WERI-Rb-1 (cell line): ENCODE results near the gene BORCS8.

Experiments
- DNase-seq: peaks from one replicate; pipeline ENCODE4 v3.0.0-alpha.2; 2020
- H3K27ac ChIP-seq: fragments of 250-450 bp; sonication (Bioruptor Pico); 2 replicates; pipeline ENCODE4 v1.5.1; 2020; ENCODE audit warnings: mild to moderate bottlenecking, moderate library complexity
- H3K27me3 ChIP-seq: fragments of 250-450 bp; sonication (Bioruptor Pico); 2 replicates; pipeline ENCODE4 v1.5.1; 2021; ENCODE audit warnings: mild to moderate bottlenecking, low read depth, moderate library complexity; ENCODE audit not compliant: insufficient read depth, severe bottlenecking
- H3K36me3 ChIP-seq: fragments of 250-450 bp; sonication (Bioruptor Pico); 2 replicates; pipeline ENCODE4 v1.5.1; 2020; ENCODE audit warnings: mild to moderate bottlenecking, moderate library complexity
- H3K4me3 ChIP-seq: 2 replicates; pipeline ENCODE4 v1.5.1; 2011; ENCODE audit warnings: low read depth, mild to moderate bottlenecking, control low read depth, low read length
- H3K9me3 ChIP-seq: fragments of 250-450 bp; sonication (Bioruptor Pico); 2 replicates; pipeline ENCODE4 v1.5.1; 2021; ENCODE audit warnings: mild to moderate bottlenecking, moderate library complexity; ENCODE audit not compliant: severe bottlenecking
- CTCF ChIP-seq: IDR thresholded peaks from 2 replicates; pipeline ENCODE4 v1.5.1; 2011; ENCODE audit warnings: low read depth, mild to moderate bottlenecking, control low read depth, inconsistent platforms, low read length

BORCS8 gene

GRCh38 chr19:19205416-19206410, 13.8 kb upstream of the BORCS8 start:
- no peak for TF ChIP-seq CTCF
- Histone ChIP-seq H3K4me3 (no peak overlapping the region), H3K27ac (no peak overlapping the region), H3K36me3 (peaks cover 19% of the 10 kb centered on the region), H3K27me3 (no peaks in the 10 kb centered on the region), H3K9me3 (no peaks in the 10 kb centered on the region)
- no peak for DNase-seq

GRCh38 chr19:19204181-19204580, 12.2 kb upstream of the BORCS8 start:
- Histone ChIP-seq H3K4me3 (no peak overlapping the region), H3K9me3 (no peaks in the 10 kb centered on the region), H3K27me3 (no peaks in the 10 kb centered on the region), H3K36me3 (peaks cover 25% of the 10 kb centered on the region), H3K27ac (no peak overlapping the region)
- no peak for TF ChIP-seq CTCF
- no peak for DNase-seq

GRCh38 chr19:19203012-19203856, 11.3 kb upstream of the BORCS8 start, which contains the start of gene NR2C2AP:
Gene NR2C2AP (minus strand): TSS chr19:19203414. CDS start chr19:19203060, 354 bp downstream.
- no peak for TF ChIP-seq CTCF
- peak; percentile 92 for DNase-seq
- Histone ChIP-seq H3K36me3 (peaks cover 33% of the 10 kb centered on the region), H3K27ac (peak within 1 kb of the TSS; percentile 73), H3K9me3 (no peaks in the 10 kb centered on the region), H3K27me3 (no peaks in the 10 kb centered on the region), H3K4me3 (peak within 1 kb of the TSS; percentile 88)

- TF ChIP-seq CTCF = no peak
- peak overlapping the region; percentile 88 for H3K4me3 ChIP-seq
- DNase-seq = no peak
- H3K36me3 ChIP-seq = peaks cover 36% of the 10 kb centered on the region
- no peaks in the 10 kb centered on the region for H3K27me3 ChIP-seq
- no peaks in the 10 kb centered on the region for H3K9me3 ChIP-seq
- H3K27ac ChIP-seq = peak overlapping the region; percentile 73
Measured at GRCh38 chr19:19202707-19203011, 10.7 kb upstream of the BORCS8 start.

- no peaks in the 10 kb centered on the region for H3K27me3 ChIP-seq
- peaks cover 43% of the 10 kb centered on the region for H3K36me3 ChIP-seq
- peak overlapping the region; percentile 88 for H3K4me3 ChIP-seq
- no peak overlapping the region for H3K27ac ChIP-seq
- no peaks in the 10 kb centered on the region for H3K9me3 ChIP-seq
- no peak for DNase-seq
- no peak for TF ChIP-seq CTCF
Measured at GRCh38 chr19:19201697-19202630, 10.0 kb upstream of the BORCS8 start.
